Liver (tissue), 3 donors: ENCODE results near the gene MTMR6.

ENCODE experiments used
- ATF3 ChIP-seq: IDR thresholded peaks from 2 replicates; pipeline ENCODE4 v1.6.1; 2016; ENCODE audit warnings: antibody characterized with exemption
- CTCF ChIP-seq: fragments of 150-350 bp; IDR thresholded peaks from 2 replicates; pipeline ENCODE4 v1.5.1; 2017; ENCODE audit warnings: improper control_type of control experiment, low read depth, low read length; ENCODE audit not compliant: missing input control
- EGR1 ChIP-seq, 2 donors: IDR thresholded peaks; 2 replicates each; pipeline ENCODE4 v1.6.1; 2016 to 2018; ENCODE audit warnings: antibody characterized with exemption in 2 of 2, low read depth in 2 of 2
- FOXA1 ChIP-seq: IDR thresholded peaks from 2 replicates; pipeline ENCODE4 v1.6.1; 2016; ENCODE audit warnings: antibody characterized with exemption
- GABPA ChIP-seq, 2 donors: IDR thresholded peaks in 1 of 2; conservative IDR thresholded peaks in 1 of 2; 2 replicates each; pipeline ENCODE4 v1.6.1; 2016; ENCODE audit warnings: antibody characterized with exemption in 2 of 2, mild to moderate bottlenecking in 1 of 2, moderate library complexity in 1 of 2
- JUND ChIP-seq, 2 donors: IDR thresholded peaks; 2 replicates each; pipeline ENCODE4 v1.6.1; 2016; ENCODE audit warnings: antibody characterized with exemption in 2 of 2
- SP1 ChIP-seq: IDR thresholded peaks from 2 replicates; pipeline ENCODE4 v1.6.1; 2018; ENCODE audit warnings: antibody characterized with exemption, mild to moderate bottlenecking
- TAF1 ChIP-seq: conservative IDR thresholded peaks from 2 replicates; pipeline ENCODE4 v1.6.1; 2016; ENCODE audit warnings: antibody characterized with exemption, mild to moderate bottlenecking
- YY1 ChIP-seq: IDR thresholded peaks from 2 replicates; pipeline ENCODE4 v1.6.1; 2016; ENCODE audit warnings: antibody characterized with exemption, mild to moderate bottlenecking
- TF ChIP-seq, protein P1 (sequence below): IDR thresholded peaks from 2 replicates; pipeline ENCODE4 v1.6.1; 2016; ENCODE audit warnings: antibody characterized with exemption, mild to moderate bottlenecking
- TF ChIP-seq, protein P2 (sequence below): IDR thresholded peaks from 2 replicates; pipeline ENCODE4 v1.6.1; 2016; ENCODE audit warnings: antibody characterized with exemption
- TF ChIP-seq, protein P3 (sequence below): IDR thresholded peaks from 2 replicates; pipeline ENCODE4 v1.6.1; 2016; ENCODE audit warnings: antibody characterized with exemption
- donor health status: healthy.
- donor health status: healthy.

- TF ChIP-seq, protein P1, sequence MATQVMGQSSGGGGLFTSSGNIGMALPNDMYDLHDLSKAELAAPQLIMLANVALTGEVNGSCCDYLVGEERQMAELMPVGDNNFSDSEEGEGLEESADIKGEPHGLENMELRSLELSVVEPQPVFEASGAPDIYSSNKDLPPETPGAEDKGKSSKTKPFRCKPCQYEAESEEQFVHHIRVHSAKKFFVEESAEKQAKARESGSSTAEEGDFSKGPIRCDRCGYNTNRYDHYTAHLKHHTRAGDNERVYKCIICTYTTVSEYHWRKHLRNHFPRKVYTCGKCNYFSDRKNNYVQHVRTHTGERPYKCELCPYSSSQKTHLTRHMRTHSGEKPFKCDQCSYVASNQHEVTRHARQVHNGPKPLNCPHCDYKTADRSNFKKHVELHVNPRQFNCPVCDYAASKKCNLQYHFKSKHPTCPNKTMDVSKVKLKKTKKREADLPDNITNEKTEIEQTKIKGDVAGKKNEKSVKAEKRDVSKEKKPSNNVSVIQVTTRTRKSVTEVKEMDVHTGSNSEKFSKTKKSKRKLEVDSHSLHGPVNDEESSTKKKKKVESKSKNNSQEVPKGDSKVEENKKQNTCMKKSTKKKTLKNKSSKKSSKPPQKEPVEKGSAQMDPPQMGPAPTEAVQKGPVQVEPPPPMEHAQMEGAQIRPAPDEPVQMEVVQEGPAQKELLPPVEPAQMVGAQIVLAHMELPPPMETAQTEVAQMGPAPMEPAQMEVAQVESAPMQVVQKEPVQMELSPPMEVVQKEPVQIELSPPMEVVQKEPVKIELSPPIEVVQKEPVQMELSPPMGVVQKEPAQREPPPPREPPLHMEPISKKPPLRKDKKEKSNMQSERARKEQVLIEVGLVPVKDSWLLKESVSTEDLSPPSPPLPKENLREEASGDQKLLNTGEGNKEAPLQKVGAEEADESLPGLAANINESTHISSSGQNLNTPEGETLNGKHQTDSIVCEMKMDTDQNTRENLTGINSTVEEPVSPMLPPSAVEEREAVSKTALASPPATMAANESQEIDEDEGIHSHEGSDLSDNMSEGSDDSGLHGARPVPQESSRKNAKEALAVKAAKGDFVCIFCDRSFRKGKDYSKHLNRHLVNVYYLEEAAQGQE, result no peak
- no peak for TF ChIP-seq CTCF
- TF ChIP-seq FOXA1, result no peak
- no peak for TF ChIP-seq SP1
- TF ChIP-seq, protein P2, sequence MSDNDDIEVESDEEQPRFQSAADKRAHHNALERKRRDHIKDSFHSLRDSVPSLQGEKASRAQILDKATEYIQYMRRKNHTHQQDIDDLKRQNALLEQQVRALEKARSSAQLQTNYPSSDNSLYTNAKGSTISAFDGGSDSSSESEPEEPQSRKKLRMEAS, result no peak
- TF ChIP-seq EGR1 (IDR thresholded peaks at IDR 0.05; ENCODE audit: low read depth in 2 of 2), result no peak
- TF ChIP-seq JUND (IDR thresholded peaks at IDR 0.05), result no peak
- TF ChIP-seq, protein P3, sequence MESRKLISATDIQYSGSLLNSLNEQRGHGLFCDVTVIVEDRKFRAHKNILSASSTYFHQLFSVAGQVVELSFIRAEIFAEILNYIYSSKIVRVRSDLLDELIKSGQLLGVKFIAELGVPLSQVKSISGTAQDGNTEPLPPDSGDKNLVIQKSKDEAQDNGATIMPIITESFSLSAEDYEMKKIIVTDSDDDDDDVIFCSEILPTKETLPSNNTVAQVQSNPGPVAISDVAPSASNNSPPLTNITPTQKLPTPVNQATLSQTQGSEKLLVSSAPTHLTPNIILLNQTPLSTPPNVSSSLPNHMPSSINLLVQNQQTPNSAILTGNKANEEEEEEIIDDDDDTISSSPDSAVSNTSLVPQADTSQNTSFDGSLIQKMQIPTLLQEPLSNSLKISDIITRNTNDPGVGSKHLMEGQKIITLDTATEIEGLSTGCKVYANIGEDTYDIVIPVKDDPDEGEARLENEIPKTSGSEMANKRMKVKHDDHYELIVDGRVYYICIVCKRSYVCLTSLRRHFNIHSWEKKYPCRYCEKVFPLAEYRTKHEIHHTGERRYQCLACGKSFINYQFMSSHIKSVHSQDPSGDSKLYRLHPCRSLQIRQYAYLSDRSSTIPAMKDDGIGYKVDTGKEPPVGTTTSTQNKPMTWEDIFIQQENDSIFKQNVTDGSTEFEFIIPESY, result no peak
- TF ChIP-seq ATF3, result no peak
- TF ChIP-seq TAF1, result no peak
- no peak for TF ChIP-seq GABPA (IDR thresholded peaks at IDR 0.05 in 1 of 2, conservative IDR thresholded peaks at IDR 0.05 in 1 of 2)
- no peak for TF ChIP-seq YY1
Measured at GRCh38 chr13:25233861-25234260, 53.4 kb downstream of the MTMR6 start.
